KMS-11 (cell line): ENCODE results near the gene HSF4.

Experiments used
- H2AFZ ChIP-seq: fragments of 200-600 bp; sonication (generic); 2 replicates; pipeline ENCODE4 v1.6.1; 2016; ENCODE audit warnings: antibody characterized with exemption, mixed run types, low read depth
- H3K27ac ChIP-seq: fragments of 200-600 bp; sonication (generic); 2 replicates; pipeline ENCODE4 v1.6.1; 2016; ENCODE audit warnings: mild to moderate bottlenecking, mixed run types
- H3K27me3 ChIP-seq: fragments of 200-600 bp; sonication (generic); 2 replicates; pipeline ENCODE4 v1.6.1; 2017; ENCODE audit warnings: mild to moderate bottlenecking, low read depth, mixed run types, moderate library complexity; ENCODE audit not compliant: insufficient read depth
- H3K36me3 ChIP-seq: fragments of 200-600 bp; sonication (generic); 2 replicates; pipeline ENCODE4 v1.6.1; 2017; ENCODE audit warnings: mild to moderate bottlenecking, mixed run types; ENCODE audit not compliant: insufficient read depth
- H3K4me1 ChIP-seq: fragments of 200-600 bp; sonication (generic); 2 replicates; pipeline ENCODE4 v1.6.1; 2016; ENCODE audit warnings: mild to moderate bottlenecking, low read depth, mixed run types; ENCODE audit not compliant: poor library complexity, severe bottlenecking
- H3K4me2 ChIP-seq: fragments of 200-600 bp; sonication (generic); 2 replicates; pipeline ENCODE4 v1.7.0; 2016; ENCODE audit warnings: mild to moderate bottlenecking, mixed run types
- H3K4me3 ChIP-seq: fragments of 200-600 bp; sonication (generic); IDR thresholded peaks from 2 replicates; pipeline ENCODE4 v1.6.1; 2017; ENCODE audit warnings: low read depth, low read length, mixed read lengths; ENCODE audit not compliant: insufficient read depth
- H3K79me2 ChIP-seq: fragments of 200-600 bp; sonication (generic); 2 replicates; pipeline ENCODE4 v1.6.1; 2016; ENCODE audit warnings: low read depth, mixed run types; ENCODE audit not compliant: insufficient read depth
- H3K9ac ChIP-seq: fragments of 200-600 bp; sonication (generic); 2 replicates; pipeline ENCODE4 v1.6.1; 2016; ENCODE audit warnings: mild to moderate bottlenecking, mixed run types
- H4K20me1 ChIP-seq: fragments of 200-600 bp; sonication (generic); 2 replicates; pipeline ENCODE4 v1.6.1; 2016; ENCODE audit warnings: mild to moderate bottlenecking, mixed run types; ENCODE audit not compliant: insufficient read depth
- CTCF ChIP-seq: fragments of 200-600 bp; sonication (generic); conservative IDR thresholded peaks from 2 replicates; pipeline ENCODE4 v1.6.1; 2017; ENCODE audit warnings: low read depth, mild to moderate bottlenecking, antibody characterized with exemption, low read length, moderate library complexity, mixed read lengths

Gene HSF4

GRCh38 chr16:67211674-67212073 lies 47.1 kb downstream of the HSF4 start:
- H3K4me3 ChIP-seq = no peak overlapping the region
- H2AFZ ChIP-seq = no peak overlapping the region
- no peak for TF ChIP-seq CTCF
- no peaks in the 10 kb centered on the region for H3K79me2 ChIP-seq
- H3K27ac ChIP-seq = no peak overlapping the region
- no peaks in the 10 kb centered on the region for H3K36me3 ChIP-seq
- H3K4me1 ChIP-seq = no peaks in the 10 kb centered on the region
- no peaks in the 10 kb centered on the region for H3K27me3 ChIP-seq
- H3K4me2 ChIP-seq = no peak overlapping the region
- H4K20me1 ChIP-seq = no peaks in the 10 kb centered on the region
- no peak overlapping the region for H3K9ac ChIP-seq

DNA sequence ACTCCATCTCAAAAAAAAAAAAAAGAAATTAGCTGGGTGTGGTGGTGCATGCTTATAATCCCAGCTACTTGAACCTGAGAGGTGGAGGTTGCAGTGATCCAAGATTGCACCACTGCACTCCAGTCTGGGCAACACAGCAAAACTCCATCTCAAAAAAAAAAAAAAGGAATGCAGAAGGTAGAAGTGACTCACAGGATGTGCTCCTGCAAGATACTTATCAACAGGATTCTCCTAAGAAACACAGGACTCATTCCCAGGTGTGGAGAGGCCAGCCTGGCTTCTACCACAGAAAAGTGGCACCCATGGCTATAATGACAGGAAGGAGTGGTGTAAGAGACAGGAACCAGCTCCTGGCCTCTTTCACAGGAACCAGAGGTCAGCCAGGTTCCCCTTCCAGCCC lies 48.2 kb downstream of the HSF4 start:
- H3K4me2 ChIP-seq = no peak overlapping the region
- no peak overlapping the region for H3K9ac ChIP-seq
- H3K27me3 ChIP-seq = no peaks in the 10 kb centered on the region
- no peak overlapping the region for H3K27ac ChIP-seq
- H4K20me1 ChIP-seq = no peaks in the 10 kb centered on the region
- H3K4me3 ChIP-seq = no peak overlapping the region
- H3K36me3 ChIP-seq = no peaks in the 10 kb centered on the region
- TF ChIP-seq CTCF = no peak
- no peak overlapping the region for H2AFZ ChIP-seq
- no peaks in the 10 kb centered on the region for H3K79me2 ChIP-seq
- no peaks in the 10 kb centered on the region for H3K4me1 ChIP-seq

GRCh38 chr16:67213197-67214019 lies 48.9 kb downstream of the HSF4 start:
- H3K36me3 ChIP-seq = no peaks in the 10 kb centered on the region
- no peaks in the 10 kb centered on the region for H3K79me2 ChIP-seq
- no peak overlapping the region for H3K9ac ChIP-seq
- no peak overlapping the region for H3K4me2 ChIP-seq
- no peak overlapping the region for H3K4me3 ChIP-seq
- H3K27ac ChIP-seq = no peak overlapping the region
- H4K20me1 ChIP-seq = no peaks in the 10 kb centered on the region
- no peak for TF ChIP-seq CTCF
- H3K27me3 ChIP-seq = no peaks in the 10 kb centered on the region
- no peak overlapping the region for H2AFZ ChIP-seq
- no peaks in the 10 kb centered on the region for H3K4me1 ChIP-seq

GRCh38 chr16:67215706-67216105 lies 51.2 kb downstream of the HSF4 start:
- Histone ChIP-seq H3K27ac (no peak overlapping the region), H4K20me1 (no peaks in the 10 kb centered on the region), H3K4me2 (no peak overlapping the region), H3K4me1 (no peaks in the 10 kb centered on the region), H3K9ac (no peak overlapping the region), H3K79me2 (no peaks in the 10 kb centered on the region), H3K36me3 (no peaks in the 10 kb centered on the region), H2AFZ (no peak overlapping the region), H3K4me3 (no peak overlapping the region), H3K27me3 (no peaks in the 10 kb centered on the region)
- TF ChIP-seq CTCF = no peak
